GM12801 (cell line): ENCODE results near the gene SERF1A.
"Not testable (repeated sequence)": the region's sequence is repeated elsewhere in the genome, so short reads cannot be mapped to it uniquely, and the experiment has no call there.

Experiments used
- TF ChIP-seq, protein P1 (sequence below): IDR thresholded peaks from one replicate; pipeline ENCODE4 v1.5.1; 2011; ENCODE audit warnings: control low read depth; ENCODE audit not compliant: insufficient read length; ENCODE audit errors: extremely low read depth

The SERF1A gene

DNA sequence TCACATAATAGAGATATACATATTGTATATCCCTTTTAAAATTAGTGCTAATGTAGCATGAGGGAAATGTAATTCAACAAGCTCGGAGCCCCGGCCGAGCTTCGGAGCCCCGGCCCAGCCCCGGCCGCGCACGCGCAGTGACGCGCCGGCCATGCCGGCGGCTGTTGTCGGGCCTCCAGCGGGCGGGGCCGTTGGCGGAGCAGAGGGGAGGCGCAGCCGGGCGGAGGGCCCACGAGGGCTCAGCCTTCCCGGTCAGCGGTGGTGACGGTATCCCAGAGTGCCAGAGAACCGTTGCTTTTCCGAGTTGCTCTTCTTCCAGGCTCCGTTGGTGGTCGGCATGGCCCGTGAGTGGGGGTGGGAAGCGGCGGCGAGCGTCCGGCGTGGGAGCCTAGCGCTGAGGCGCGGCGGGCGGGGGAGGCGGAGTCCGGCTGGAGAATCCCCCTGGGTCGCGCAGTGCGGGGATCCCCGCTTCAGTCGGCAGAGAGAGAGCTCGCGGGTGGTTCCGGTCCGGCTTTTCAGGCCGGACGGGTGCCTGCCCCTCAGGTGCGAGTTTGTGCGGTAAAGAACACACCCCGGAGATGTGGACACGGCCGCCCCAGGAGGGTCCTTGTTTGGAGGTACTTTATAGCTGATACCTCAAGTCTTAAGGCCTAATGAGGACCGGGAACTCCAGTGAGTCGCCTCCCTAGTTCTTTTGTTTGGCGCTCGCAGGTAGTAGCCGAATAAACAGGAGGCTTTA lies at the start of gene SERF1A:
Gene SERF1A, plus strand, starts transcription at position 137 of the 739 bp plus-strand sequence. Its CDS starts 201 bp downstream, at position 338.
- TF ChIP-seq, protein P1, sequence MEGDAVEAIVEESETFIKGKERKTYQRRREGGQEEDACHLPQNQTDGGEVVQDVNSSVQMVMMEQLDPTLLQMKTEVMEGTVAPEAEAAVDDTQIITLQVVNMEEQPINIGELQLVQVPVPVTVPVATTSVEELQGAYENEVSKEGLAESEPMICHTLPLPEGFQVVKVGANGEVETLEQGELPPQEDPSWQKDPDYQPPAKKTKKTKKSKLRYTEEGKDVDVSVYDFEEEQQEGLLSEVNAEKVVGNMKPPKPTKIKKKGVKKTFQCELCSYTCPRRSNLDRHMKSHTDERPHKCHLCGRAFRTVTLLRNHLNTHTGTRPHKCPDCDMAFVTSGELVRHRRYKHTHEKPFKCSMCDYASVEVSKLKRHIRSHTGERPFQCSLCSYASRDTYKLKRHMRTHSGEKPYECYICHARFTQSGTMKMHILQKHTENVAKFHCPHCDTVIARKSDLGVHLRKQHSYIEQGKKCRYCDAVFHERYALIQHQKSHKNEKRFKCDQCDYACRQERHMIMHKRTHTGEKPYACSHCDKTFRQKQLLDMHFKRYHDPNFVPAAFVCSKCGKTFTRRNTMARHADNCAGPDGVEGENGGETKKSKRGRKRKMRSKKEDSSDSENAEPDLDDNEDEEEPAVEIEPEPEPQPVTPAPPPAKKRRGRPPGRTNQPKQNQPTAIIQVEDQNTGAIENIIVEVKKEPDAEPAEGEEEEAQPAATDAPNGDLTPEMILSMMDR = not testable (repeated sequence)
